A673 (cell line): Measurements from ENCODE around the gene UVRAG.

Source experiments
- EZH2 ChIP-seq: fragments of 200-600 bp; sonication (generic); IDR thresholded peaks from 2 replicates; pipeline ENCODE4 v1.6.1; 2017; ENCODE audit warnings: borderline replicate concordance, low read depth, mild to moderate bottlenecking, mixed read lengths, antibody characterized with exemption, low read length; ENCODE audit not compliant: poor library complexity, severe bottlenecking
- TF ChIP-seq, protein P1 (sequence below): fragments of 300-800, 200-600 bp; sonication (generic); conservative IDR thresholded peaks from 2 replicates; pipeline ENCODE4 v1.5.1; 2017; ENCODE audit warnings: low read depth, mild to moderate bottlenecking, antibody characterized with exemption, low read length, moderate library complexity, mixed read lengths

- no peak for TF ChIP-seq EZH2
- TF ChIP-seq, protein P1, sequence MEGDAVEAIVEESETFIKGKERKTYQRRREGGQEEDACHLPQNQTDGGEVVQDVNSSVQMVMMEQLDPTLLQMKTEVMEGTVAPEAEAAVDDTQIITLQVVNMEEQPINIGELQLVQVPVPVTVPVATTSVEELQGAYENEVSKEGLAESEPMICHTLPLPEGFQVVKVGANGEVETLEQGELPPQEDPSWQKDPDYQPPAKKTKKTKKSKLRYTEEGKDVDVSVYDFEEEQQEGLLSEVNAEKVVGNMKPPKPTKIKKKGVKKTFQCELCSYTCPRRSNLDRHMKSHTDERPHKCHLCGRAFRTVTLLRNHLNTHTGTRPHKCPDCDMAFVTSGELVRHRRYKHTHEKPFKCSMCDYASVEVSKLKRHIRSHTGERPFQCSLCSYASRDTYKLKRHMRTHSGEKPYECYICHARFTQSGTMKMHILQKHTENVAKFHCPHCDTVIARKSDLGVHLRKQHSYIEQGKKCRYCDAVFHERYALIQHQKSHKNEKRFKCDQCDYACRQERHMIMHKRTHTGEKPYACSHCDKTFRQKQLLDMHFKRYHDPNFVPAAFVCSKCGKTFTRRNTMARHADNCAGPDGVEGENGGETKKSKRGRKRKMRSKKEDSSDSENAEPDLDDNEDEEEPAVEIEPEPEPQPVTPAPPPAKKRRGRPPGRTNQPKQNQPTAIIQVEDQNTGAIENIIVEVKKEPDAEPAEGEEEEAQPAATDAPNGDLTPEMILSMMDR, result no peak
These were observed 361.5 kb downstream of the UVRAG start for GRCh38 chr11:76176463-76176862.
